HL-60 (cell line): Measurements from ENCODE around the gene FMNL2.

Source experiments
- DNase-seq, 2 experiments: peaks; one replicate each; pipeline ENCODE4 v3.0.0-alpha.2; 2010 to 2020; ENCODE audit warnings: low read depth in 1 of 2, low spot score in 1 of 2
- H3K27ac ChIP-seq: fragments of 250-450 bp; sonication (Bioruptor Pico); replicated peaks from 2 replicates; pipeline ENCODE4 v1.5.1; 2020; ENCODE audit warnings: mild to moderate bottlenecking, moderate library complexity
- H3K27me3 ChIP-seq: fragments of 250-450 bp; sonication (Bioruptor Pico); 2 replicates; pipeline ENCODE4 v1.5.1; 2021; ENCODE audit warnings: mild to moderate bottlenecking, moderate library complexity; ENCODE audit not compliant: insufficient read depth, poor library complexity, severe bottlenecking
- H3K4me3 ChIP-seq: replicated peaks from 2 replicates; pipeline ENCODE4 v1.5.1; 2011; ENCODE audit warnings: mild to moderate bottlenecking, control low read depth, low read length; ENCODE audit not compliant: insufficient read depth
- CTCF ChIP-seq: IDR thresholded peaks from one replicate; pipeline ENCODE4 v1.5.1; 2011; ENCODE audit warnings: low read length, control low read depth, inconsistent platforms; ENCODE audit not compliant: insufficient read depth
- GABPA ChIP-seq: IDR thresholded peaks from 2 replicates; pipeline ENCODE4 v1.6.1; 2012; ENCODE audit warnings: low read depth
- POLR2AphosphoS5 ChIP-seq: IDR thresholded peaks from 2 replicates; pipeline ENCODE4 v1.6.1; 2012; ENCODE audit warnings: low read depth
- REST ChIP-seq: IDR thresholded peaks from 2 replicates; pipeline ENCODE4 v1.6.1; 2012; ENCODE audit warnings: low read depth; ENCODE audit not compliant: insufficient replicate concordance
- SPI1 ChIP-seq: IDR thresholded peaks from 2 replicates; pipeline ENCODE4 v1.6.1; 2012; ENCODE audit warnings: low read depth, mild to moderate bottlenecking, borderline replicate concordance

Gene FMNL2

GRCh38 chr2:152568531-152568930 is 233.6 kb downstream of the FMNL2 start:
- no peaks in the 10 kb centered on the region for H3K27me3 ChIP-seq
- H3K4me3 ChIP-seq, result no peak overlapping the region
- no peak overlapping the region for H3K27ac ChIP-seq
- TF ChIP-seq SPI1 (no peak), CTCF (no peak), POLR2AphosphoS5 (no peak), REST (no peak), GABPA (no peak)
- DNase-seq, result no peak

GRCh38 chr2:152569186-152569585 is 234.2 kb downstream of the FMNL2 start:
- no peak for TF ChIP-seq POLR2AphosphoS5
- no peak for TF ChIP-seq GABPA
- TF ChIP-seq SPI1, result no peak
- no peak for TF ChIP-seq CTCF
- no peak for TF ChIP-seq REST
- Histone ChIP-seq H3K27me3 (no peaks in the 10 kb centered on the region), H3K4me3 (no peak overlapping the region), H3K27ac (no peak overlapping the region)
- DNase-seq, result no peak

GRCh38 chr2:152571048-152571766 is 236.2 kb downstream of the FMNL2 start:
- TF ChIP-seq POLR2AphosphoS5 (no peak), SPI1 (no peak), GABPA (no peak), CTCF (no peak), REST (no peak)
- Histone ChIP-seq H3K27ac (no peak overlapping the region), H3K4me3 (no peak overlapping the region), H3K27me3 (no peaks in the 10 kb centered on the region)
- DNase-seq, result no peak
